Left cardiac atrium (tissue), 4 donors: ENCODE results near the gene BPIFB6. TPM values are rescaled to one million over a fixed set of nuclear protein-coding genes. Genes with fewer than 3 reads are reported as not detected.
A peak's percentile ranks its signal among the peaks of the same experiment; 100 is the strongest.

Experiments
- ATAC-seq, 2 donors: fragments of 200-7000 bp; cut with Tn5 transposase; one replicate each; pipeline ENCODE4 v1.9.1; 2020; ENCODE audit warnings: mild to moderate bottlenecking in 2 of 2, moderate library complexity in 2 of 2
- DNase-seq: peaks from one replicate; pipeline ENCODE4 v3.0.0-alpha.2; 2020
- intact Hi-C, 2 donors: fragments of 100-400 bp; cut with DNase I; formaldehyde crosslinking; loops; one replicate each; pipeline versions ENCODE4 v1.14.1 to v1.15.1; 2022 to 2023
- long read RNA-seq: library from polyadenylated mRNA; unstranded; transcript quantifications from one replicate; pipeline ENCODE4 v2.0.0, GENCODE V29; 2021
- total RNA-seq, 2 donors: library from RNA; stranded (reverse); fragmentation: NEBNext Ultra II Directional; extraction: Animal tissue kit (Norgen Biotek cat#: 25700); gene quantifications; one replicate each; pipeline ENCODE4 v1.2.1, GENCODE V29; 2021
- donor health status: DM: no; HTN: yes; CAD: no.
- donor health status: DM: no; HTN: yes; CAD: no; lungs with severe emphysema.
- donor health status: DM: yes; HTN: yes; CAD: no.
- donor health status: Dilated cardiomyopathy.

Gene BPIFB6, protein sequence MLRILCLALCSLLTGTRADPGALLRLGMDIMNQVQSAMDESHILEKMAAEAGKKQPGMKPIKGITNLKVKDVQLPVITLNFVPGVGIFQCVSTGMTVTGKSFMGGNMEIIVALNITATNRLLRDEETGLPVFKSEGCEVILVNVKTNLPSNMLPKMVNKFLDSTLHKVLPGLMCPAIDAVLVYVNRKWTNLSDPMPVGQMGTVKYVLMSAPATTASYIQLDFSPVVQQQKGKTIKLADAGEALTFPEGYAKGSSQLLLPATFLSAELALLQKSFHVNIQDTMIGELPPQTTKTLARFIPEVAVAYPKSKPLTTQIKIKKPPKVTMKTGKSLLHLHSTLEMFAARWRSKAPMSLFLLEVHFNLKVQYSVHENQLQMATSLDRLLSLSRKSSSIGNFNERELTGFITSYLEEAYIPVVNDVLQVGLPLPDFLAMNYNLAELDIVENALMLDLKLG
- total RNA-seq: not detected
- long read RNA-seq: 0 reads

DNA sequence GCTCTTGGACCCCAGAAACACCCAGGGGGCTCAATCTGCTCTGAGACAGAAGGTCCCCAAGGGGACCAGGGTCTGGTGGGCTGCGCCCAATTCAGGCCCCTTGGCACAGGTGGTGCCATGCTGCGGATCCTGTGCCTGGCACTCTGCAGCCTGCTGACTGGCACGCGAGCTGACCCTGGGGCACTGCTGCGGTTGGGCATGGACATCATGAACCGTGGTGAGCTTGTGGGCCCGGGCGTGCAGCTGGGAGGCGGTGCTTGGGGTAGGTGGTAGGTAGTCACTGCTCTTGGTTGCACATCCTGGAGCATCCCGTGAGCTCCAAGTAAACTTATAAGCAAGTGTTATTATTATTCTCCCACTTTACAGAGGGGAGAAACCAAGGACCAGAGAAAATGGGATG lies at the start of gene BPIFB6:
Gene BPIFB6 (plus strand): TSS at position 118 of the 400 bp plus-strand sequence. CDS start 0 bp downstream, at position 118.
- ATAC-seq (no peak), DNase-seq (no peak)
- intact Hi-C loops: no loop called here

DNA sequence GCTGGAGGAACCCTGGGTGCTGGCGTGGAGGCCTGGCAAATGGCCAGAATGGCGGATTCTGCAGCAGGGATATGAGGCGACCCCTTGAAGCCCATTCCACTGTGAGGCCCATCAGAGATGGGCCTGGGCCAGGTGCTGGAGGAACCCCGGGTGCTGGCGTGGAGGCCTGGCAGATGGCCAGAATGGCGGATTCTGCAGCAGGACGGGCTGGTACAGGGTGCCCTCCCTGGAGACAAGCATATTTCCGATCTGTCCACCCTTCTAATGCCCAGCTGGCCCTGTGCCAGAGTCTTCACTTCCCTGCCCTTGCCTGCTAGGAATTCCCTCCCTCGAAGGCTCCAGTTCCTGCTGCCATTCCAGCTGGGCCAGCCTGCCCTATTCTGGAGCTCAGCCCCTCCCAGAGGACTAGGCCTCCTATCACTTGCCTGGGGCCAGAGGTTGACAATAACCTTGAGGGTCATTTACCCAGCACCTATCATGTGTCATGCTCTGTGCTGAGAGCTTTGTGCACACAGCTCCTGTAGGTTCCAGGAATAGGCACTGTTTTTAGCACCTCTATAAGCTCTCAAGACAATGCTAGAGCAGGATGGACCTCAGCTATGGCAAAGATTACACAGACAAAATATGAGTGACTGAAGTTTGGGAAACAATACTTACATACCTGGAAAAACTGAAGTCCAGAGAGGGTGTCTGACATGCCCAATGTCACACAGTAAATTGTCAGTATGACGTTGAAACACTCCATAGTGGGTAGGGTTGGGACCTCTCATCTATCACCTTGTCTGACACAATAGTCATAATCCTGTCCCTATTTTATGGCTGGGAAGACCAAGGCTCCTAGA lies 48.6 kb upstream of the BPIFB6 start:
- ATAC-seq (peak; percentile 46 to 71), DNase-seq (peak; percentile 58)
- intact Hi-C loops: no loop called here

DNA sequence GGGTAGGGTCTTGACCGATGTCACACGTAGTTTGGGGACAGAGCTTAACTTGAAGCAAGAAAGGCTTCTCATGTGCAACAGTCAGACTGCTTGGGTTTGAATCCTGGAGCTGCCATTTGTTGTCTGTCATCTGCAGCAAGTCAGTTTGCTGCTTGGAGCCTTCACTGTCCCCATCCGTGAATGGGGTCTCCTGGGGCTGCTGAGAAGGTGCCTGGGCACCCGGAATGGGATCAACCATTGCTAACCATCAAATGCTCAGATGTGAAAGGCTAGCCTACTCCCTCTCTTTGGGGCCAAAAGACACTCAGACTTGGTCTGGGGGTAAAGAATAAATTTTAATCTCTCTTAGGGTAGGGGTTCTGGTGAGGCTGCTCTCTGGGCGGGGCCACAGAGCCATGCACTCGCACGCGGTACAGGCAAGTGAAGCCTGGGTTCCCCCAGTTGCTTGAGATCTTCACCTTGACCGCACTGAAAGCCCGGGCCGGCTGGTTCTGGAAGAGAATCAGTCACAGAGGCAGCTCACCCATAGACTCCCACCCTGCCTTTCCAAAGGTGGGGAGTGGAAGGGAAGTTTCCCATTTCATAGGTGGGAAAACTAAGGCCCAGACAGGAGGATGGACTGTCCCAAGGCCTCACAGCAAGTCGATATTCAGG lies 47.9 kb upstream of the BPIFB6 start:
- no peak for ATAC-seq
- intact Hi-C loops: no loop called here
- DNase-seq: no peak

DNA sequence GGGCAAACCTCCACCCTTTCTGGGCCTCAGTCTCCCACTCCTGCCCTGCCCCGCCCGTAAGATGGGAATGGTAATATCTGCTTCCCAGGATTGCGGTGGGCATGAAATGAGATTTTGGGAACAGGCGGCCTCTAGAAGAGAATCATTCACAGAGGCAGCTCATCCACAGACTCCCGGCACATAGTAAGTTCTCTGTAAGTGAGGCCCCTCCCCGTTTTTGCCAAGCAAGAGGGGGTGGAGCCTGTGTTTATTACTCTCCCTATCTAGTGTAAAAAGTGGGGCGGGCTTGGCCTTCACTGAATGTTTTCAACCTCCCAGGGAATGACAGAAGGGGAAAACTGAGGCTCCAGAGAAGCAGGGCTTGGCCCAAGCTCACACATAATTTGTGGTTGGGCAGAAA lies 47.3 kb upstream of the BPIFB6 start:
- DNase-seq (no peak), ATAC-seq (no peak)
- intact Hi-C loops: no loop called here

DNA sequence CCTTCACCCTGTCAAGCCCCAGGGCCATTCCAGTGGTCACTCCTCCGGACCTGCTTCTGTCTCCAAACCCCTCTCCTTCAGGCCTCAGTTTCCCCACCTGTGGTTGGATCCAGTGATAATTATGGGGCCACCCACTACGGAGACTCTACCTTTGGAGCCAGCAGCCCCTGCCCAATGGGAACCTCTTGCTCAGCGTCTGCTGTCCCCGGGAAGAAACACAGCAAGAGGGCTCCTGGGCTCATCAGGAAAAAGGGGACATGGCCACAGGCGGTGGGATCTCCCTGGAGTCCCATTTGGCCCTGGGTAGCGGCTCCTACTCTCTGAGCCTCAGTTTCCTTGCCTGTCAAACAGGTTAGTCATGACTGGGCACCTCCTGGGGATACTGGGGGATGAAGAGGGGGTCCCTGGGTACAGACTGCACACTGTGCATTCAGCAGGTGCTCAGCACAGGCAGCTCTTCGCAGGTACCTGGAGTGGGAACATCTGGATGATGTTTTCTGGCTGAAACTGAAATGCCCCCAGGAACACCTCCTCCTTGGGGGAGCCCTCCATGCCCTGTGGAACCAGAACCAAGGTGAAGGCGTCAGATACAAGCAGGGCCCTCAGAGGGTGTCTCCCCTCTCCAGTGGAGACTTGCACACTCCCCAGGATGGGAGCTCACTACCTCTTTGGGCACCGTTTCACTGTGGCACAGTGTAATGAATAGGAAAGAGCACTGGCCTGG lies 46.7 kb upstream of the BPIFB6 start:
- ATAC-seq: no peak
- DNase-seq: no peak
- intact Hi-C loops: no loop called here

DNA sequence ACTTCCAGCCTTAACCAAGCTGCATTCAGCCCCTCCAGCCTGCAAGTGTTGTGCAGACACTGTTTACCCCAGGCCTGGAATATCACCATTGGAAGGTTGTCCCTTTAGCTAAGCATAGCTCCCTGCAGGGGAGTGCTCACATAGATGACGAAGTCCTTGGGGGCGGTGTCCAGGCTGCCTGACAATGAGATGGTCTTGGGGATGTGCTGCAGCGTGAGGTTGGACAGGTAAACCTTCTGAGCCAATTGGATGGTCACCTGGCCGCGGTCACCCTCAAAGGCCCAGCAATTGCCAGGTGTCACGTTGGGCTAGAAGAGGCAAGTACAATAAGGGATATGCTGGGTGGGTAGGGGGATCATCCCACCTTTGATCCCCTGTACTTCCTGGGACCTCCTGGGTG lies 45.9 kb upstream of the BPIFB6 start:
- no peak for ATAC-seq
- no peak for DNase-seq
- intact Hi-C loops: no loop called here

DNA sequence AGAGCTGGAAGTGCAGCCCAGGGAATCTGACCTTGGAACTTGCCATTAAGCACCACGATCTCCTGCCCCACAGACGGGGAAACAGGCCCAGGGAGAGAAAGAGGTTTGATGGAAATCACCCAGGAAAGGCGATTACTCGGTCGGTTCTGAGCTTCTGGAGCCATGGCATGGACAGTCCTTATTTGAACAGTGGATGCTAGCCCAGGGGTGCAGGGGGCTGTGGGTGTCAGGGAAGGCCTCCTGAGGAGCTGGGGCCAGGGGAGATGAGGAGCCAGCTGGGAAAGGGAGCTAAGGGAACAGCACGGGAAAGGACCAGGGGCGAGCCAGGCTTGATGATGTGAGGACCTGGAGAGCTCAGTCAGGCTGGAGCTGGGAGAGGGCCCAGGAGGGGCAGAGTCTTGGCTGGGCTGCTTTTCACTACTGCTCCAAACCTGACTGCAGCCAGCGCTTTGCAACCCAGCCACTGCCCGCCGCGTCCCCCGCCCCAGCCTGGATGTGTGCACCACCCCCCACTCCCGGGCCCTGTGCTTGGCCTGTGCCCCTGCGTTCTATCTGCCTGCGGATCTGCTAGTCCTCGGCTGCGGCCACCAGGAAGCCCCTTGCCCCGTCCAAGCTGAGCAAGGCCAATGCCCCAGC lies 45.0 kb upstream of the BPIFB6 start:
- no peak for ATAC-seq
- intact Hi-C loops: no loop called here
- no peak for DNase-seq

DNA sequence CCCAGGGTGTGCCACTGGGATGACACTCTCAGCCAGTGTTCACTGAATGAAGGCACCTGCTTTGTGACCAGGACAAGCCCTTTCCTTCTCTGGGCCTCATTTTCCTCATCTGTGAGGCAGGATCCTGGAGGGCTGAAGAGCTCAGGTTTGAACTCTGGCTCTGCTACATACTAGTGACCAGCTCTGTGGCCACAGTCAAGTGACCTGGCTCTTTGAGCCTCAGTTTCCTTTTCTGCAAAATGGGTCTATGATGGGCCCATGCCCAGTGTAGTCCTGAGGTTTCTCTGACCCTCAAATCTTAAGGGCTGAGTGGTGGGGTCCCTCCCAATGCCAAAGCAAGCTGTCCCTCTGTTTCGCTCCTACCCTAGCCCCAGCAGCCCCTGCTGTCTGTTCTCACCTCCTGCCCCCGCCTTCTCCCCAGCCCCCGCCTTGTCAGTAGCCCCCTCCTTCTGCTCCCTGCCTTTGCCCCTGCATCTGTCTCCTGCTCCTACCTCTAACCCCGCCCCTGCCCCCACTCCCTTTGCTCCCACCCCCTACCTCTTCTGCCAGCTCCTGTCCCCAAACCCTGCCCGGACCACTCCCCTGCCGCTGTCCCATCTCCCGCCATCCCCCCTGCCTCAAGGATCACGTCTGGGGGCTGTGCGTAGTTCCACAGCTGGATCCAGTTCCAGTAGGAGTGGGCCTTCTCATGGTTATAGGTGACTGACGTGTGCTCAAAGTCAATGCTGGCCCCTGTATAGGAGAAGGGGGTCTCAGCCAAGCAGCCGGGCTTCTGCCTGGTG lies 44.2 kb upstream of the BPIFB6 start:
- no peak for DNase-seq
- no peak for ATAC-seq
- intact Hi-C loops: no loop called here

DNA sequence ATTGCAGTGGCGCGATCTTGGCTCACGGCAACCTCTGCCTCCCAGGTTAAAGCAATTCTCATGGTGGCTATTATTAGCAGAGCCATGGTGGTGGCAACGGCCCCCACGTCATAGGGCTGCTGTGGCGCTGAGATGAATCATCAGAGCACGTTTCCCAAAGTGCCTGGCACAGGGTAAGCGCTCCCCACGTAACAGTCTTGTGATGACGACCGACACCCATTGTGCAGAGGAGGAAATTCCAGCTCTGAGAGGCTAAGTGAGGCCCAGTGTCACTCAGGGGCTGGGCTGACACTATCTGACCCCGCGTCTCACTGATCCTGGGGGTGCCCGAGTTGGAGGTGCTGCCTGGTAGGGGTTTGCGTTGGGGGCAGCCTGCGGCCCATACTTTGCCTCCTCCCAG lies 43.4 kb upstream of the BPIFB6 start:
- DNase-seq: peak; percentile 49
- intact Hi-C loops: no loop called here
- ATAC-seq: peak in 1 of 2 donors; percentile 74

DNA sequence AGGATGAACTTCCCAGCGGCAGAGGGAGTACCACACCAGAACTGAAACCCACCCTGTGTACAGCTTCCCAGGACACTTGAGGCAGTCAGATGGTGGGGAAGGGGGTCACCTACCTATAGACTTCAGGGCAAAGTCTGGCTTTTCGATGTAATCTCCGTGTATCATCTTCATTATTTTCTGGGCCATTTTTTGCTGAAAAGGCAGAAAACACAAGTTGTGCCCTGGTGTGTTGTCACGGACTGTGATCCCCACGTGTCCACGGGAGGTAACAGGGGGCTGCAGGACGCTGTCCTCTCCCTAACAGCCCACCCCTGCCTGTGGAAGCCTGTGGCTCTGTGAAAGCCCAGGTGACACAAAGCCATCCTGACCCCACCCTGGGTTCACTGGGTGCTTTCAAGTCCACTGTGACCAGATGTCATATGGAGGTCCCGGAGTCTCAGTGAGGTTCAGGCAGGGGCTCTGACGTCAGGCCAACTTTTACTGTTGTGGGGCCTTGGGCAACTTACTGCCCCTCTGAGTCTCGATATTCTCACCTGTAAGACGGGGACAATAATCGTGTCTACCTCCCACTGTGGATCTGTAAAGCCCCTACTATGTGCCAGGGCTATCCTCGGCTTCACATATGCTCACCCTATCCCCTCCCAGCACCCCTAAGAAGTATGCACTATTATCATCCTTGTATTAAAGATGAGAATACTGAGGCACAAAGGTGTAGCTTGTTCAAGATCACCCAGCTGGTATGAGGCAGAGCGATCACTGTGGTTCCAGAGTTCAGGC lies 41.8 kb upstream of the BPIFB6 start:
- intact Hi-C loops: no loop called here
- DNase-seq: no peak
- ATAC-seq: no peak

DNA sequence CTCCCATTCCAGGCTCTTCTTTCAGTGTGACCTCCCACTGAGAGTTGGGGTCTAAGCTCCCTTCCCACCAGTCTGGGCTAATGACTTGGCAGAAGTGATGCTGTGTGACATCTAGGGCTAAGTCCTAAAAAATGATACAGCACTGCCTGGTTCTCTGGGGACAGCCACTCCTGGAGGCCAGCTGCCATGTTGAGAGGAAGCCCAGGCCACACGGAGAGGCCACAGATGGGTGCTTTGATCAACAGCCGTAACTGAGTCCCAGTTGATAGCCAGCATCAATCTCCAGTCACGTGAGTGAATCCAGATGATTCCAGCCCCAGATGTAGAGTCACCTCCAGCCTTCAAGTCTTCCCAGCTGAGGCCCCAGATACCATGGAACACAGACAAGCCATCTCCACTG lies 41.0 kb upstream of the BPIFB6 start:
- no peak for DNase-seq
- intact Hi-C loops: no loop called here
- no peak for ATAC-seq

DNA sequence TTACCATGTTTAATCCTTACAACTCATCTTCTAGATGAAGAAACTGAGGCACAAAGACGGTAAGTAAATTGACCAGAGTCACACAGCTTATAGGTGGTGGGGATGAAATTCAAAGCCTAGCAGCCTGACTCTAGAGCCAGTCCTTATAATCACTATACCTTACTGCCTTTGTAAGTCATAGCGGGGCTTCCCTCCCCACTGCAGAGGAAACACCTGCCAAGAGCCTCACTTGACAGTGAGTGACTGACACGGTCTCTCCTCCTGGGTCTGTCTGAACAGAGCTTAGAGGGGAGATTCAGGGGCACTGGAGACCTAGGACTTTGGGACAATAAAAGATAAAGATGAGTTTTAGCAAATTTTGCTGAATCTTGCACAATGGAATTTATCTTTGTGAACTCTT lies 40.1 kb upstream of the BPIFB6 start:
- ATAC-seq (no peak), DNase-seq (no peak)
- intact Hi-C loops: no loop called here

DNA sequence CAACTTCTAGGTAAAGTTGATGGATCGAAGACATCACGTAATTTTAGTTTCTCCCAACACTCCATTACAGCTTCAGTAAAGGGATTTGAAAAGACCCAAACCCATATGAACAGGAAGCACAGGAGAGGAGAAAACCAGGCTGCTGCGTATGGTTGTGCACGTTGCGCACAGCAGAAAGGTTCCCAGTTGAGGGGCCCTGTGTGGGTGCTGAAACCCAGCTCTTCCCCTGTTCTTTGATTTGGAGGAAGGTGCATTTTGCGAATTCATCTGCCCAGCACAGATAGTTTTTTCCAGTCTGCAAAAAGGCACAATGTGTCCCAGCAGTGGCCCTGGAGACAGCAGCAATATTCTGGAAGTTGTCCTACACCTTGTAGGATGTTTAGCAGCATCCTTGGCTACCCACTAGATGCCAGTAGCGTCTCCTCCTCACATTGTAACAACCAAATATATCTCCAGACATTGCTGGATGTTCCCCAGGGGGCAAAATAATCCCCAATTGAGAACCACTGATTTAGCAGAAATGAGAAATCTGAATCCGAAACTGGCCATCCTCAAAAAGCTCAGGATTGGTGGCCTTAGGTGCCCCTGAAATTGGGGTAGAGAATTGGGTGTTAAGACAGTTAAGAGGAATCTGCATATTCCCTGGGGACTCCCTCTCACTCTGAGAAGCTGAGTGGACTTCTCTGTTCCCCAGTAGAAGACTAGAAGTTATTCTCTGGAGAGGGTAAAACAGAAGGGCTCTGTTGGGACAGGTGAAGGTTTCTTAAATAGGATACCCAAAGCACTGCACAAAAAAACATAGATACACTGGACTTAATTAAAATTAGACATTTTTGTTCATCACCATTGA lies 39.4 kb upstream of the BPIFB6 start:
- intact Hi-C loops: no loop called here

DNA sequence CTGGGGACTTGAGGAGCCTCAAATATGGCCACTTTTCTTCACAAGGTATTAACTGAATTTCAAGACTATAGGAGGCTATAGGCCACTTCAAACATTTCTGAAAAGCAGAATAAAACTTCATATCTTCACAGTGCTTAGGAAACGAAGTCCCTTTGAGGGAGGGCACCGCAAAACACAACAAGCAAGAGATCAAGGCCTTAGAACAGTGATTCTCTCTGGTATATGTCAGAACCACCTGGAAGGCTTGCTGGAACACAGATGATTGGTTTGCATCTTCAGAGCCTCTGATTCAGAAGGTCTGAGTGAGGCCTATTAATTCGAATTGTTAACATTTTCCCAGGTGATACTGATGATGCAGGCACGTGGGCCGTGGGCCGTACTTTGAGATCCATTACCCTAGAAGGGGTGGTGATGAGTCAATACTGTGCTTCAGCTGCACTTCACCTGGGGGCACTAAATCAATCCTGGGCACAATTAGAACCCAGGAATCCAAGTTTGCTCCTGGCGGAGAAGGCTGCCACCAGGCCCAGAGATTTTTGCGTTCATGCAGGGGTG lies 37.9 kb upstream of the BPIFB6 start:
- ATAC-seq: no peak
- intact Hi-C loops: no loop called here
- no peak for DNase-seq

More for the DNA sequence above, 39.4 kb upstream of the BPIFB6 start:
- no peak for ATAC-seq
- DNase-seq: no peak

DNA sequence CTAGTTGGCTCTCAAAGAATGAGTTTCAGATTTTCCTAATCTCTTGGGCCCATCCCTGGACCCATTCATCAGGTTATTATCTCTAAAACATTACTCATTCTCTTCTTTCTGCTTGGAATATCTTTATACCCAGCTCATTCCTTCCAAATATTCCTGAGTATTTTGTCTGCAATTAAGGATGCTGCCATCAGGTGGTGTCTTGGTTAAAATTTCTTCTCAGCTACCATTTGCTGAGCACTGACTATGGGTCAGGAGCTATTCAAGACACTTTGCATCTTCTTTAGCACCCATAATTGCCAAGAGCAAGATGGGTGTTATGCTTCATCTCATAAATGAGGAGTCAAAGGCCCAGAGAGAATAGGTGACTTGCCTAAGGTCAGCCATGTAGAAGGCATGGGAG lies 35.6 kb upstream of the BPIFB6 start:
- DNase-seq (no peak), ATAC-seq (no peak)
- intact Hi-C loops: no loop called here

DNA sequence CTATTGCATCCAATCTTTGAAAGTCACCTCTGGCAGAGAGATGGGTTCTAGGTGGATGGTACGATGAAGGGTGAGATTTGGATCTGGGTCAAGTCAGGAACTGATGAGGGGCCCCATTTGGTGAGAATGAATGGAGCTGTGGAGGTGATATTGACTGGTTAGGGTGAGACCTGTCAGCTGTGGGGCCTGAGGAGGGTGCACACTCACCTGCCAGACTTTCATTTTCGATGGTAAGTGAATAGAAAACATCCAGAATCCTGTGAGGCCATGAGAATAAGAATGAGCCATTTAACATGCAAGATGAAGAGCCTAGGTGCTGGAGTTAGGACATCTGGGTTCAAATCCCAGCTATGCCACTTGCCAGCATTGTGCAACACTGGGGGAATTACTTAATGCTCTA lies 34.0 kb upstream of the BPIFB6 start:
- DNase-seq: no peak
- no peak for ATAC-seq
- intact Hi-C loops: no loop called here
